Measurements from ENCODE around the gene NR6A1.

- no peak for TF ChIP-seq EZH2 (IDR thresholded peaks at IDR 0.05)
- TF ChIP-seq POLR2AphosphoS5 (IDR thresholded peaks at IDR 0.05; ENCODE audit: borderline replicate concordance, low read depth, low read length): no peak
- no peak for TF ChIP-seq FOXP2 (optimal IDR thresholded peaks at IDR 0.05; ENCODE audit: control extremely low read depth, extremely low read length, insufficient read depth)
Measured at GRCh38 chr9:124803911-124804310, 32.8 kb upstream of the NR6A1 start.
